Measurements from ENCODE around the gene UBA5.
A peak's percentile ranks its signal among the peaks of the same experiment; 100 is the strongest.
"Not testable (repeated sequence)": the region's sequence is repeated elsewhere in the genome, so short reads cannot be mapped to it uniquely, and the experiment has no call there.

UBA5 gene

DNA sequence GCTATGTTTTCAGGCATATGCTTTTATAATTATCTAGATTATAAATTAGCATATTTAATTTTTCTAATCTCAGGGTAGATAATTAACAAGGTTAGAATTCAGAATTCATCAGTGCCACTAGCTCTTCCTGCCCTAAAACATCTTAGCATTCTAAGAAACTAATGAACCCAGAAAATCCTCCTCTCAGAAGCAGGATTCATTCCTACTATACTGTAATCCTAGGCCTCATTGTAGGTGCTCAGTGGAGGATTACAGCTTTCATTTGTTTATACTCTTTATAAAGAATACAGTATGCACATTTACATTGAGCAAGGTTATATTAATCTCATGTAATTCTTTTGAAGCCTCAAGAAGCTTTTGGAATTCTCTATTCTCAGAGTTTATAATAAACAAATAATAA lies 21.4 kb upstream of the UBA5 start:
- no peak overlapping the region for H3K4me3 ChIP-seq (ENCODE audit: low read depth, low read length)
- no peaks in the 10 kb centered on the region for H3K36me3 ChIP-seq (ENCODE audit: control insufficient read depth, insufficient read depth, low read length)
- H3K27me3 ChIP-seq (ENCODE audit: control insufficient read depth, insufficient read depth, low read length) = no peaks in the 10 kb centered on the region
- H3K79me2 ChIP-seq = no peaks in the 10 kb centered on the region
- no peak overlapping the region for H3K4me2 ChIP-seq (ENCODE audit: low read length)
- TF ChIP-seq CTCF (IDR thresholded peaks at IDR 0.05) = no peak
- no peak overlapping the region for H2AFZ ChIP-seq
- H3K9me3 ChIP-seq (ENCODE audit: control insufficient read depth, low read length) = no peaks in the 10 kb centered on the region
- H3K9ac ChIP-seq = no peak overlapping the region
- no peaks in the 10 kb centered on the region for H3K4me1 ChIP-seq
- no peak overlapping the region for H3K27ac ChIP-seq

- not testable (repeated sequence) for H3K4me2 ChIP-seq (ENCODE audit: low read length); H3K4me1 ChIP-seq; H3K36me3 ChIP-seq (ENCODE audit: control insufficient read depth, insufficient read depth, low read length); H3K9me3 ChIP-seq (ENCODE audit: control insufficient read depth, low read length); H3K4me3 ChIP-seq (ENCODE audit: low read depth, low read length); H3K27ac ChIP-seq; H3K79me2 ChIP-seq; H3K9ac ChIP-seq; H2AFZ ChIP-seq; H3K27me3 ChIP-seq (ENCODE audit: control insufficient read depth, insufficient read depth, low read length)
Measured at GRCh38 chr3:132641427-132641826, 18.7 kb upstream of the UBA5 start.

DNA sequence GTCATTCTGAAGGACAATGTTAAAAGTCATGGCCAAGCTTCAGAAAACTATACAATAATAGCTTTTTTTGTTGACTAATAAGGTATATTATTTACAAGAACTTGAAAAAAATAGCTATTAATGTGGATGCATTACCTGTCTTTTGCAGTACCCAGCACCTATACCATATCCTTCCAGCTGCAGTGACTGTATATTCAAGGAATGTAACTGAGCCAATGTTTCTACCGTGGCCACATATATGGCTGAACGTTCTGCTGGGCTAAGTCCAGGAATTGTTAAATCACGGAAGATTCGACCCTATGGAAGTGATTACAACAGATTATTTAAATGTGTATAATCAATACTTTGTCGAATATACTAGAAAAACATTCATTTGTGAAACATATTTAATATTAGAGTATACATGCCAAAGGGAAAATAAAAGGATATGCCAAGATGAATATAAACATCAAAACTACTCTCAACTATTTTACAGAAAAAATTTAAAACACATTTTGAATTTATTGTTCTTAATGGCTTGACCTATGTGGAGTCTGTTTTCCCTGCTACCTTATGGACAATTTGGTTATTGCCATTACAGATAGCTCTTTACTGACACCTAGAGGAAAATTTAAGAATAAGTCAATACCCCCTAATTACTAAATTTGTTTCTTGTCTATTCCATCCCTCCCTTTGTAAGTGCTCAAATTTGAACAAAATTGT lies 18.1 kb upstream of the UBA5 start:
- no peak overlapping the region for H3K4me3 ChIP-seq (ENCODE audit: low read depth, low read length)
- no peaks in the 10 kb centered on the region for H3K27me3 ChIP-seq (ENCODE audit: control insufficient read depth, insufficient read depth, low read length)
- H3K27ac ChIP-seq = no peak overlapping the region
- H3K79me2 ChIP-seq = no peaks in the 10 kb centered on the region
- peak; percentile 62 for TF ChIP-seq CTCF (IDR thresholded peaks at IDR 0.05)
- H3K36me3 ChIP-seq (ENCODE audit: control insufficient read depth, insufficient read depth, low read length) = no peaks in the 10 kb centered on the region
- no peak overlapping the region for H3K4me2 ChIP-seq (ENCODE audit: low read length)
- H2AFZ ChIP-seq = no peak overlapping the region
- H3K9me3 ChIP-seq (ENCODE audit: control insufficient read depth, low read length) = no peaks in the 10 kb centered on the region
- no peaks in the 10 kb centered on the region for H3K4me1 ChIP-seq
- no peak overlapping the region for H3K9ac ChIP-seq

GRCh38 chr3:132642539-132642847 lies 17.6 kb upstream of the UBA5 start:
- Histone ChIP-seq H3K4me3 (ENCODE audit: low read depth, low read length) (no peak overlapping the region), H3K27ac (no peak overlapping the region), H2AFZ (no peak overlapping the region), H3K9ac (no peak overlapping the region), H3K9me3 (ENCODE audit: control insufficient read depth, low read length) (no peaks in the 10 kb centered on the region), H3K79me2 (no peaks in the 10 kb centered on the region), H3K4me2 (ENCODE audit: low read length) (no peak overlapping the region), H3K36me3 (ENCODE audit: control insufficient read depth, insufficient read depth, low read length) (no peaks in the 10 kb centered on the region), H3K4me1 (no peaks in the 10 kb centered on the region), H3K27me3 (ENCODE audit: control insufficient read depth, insufficient read depth, low read length) (no peaks in the 10 kb centered on the region)
- no peak for TF ChIP-seq CTCF (IDR thresholded peaks at IDR 0.05)

DNA sequence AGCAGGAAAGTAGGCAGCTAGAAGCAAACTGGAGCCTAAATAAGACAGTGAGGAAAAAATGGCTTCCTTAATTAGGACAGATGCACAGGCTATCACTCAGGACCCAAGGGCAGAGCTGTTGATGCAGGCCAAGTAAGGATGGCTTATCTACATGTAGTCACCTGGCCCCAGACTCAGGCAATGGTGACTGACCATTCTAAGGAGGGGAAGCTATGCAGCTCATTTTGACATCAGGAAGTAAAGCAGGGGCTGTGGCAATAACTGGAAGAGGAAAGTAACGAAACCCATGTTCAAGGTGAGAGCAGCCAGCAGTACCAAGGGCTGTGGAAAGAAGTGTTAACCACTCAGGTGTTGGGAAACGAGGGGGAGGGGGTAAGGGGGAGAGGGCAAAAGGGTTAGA lies 16.8 kb upstream of the UBA5 start:
- Histone ChIP-seq H3K4me2 (ENCODE audit: low read length) (no peak overlapping the region), H3K9me3 (ENCODE audit: control insufficient read depth, low read length) (no peaks in the 10 kb centered on the region), H3K9ac (no peak overlapping the region), H3K79me2 (no peaks in the 10 kb centered on the region), H3K27ac (no peak overlapping the region), H3K4me3 (ENCODE audit: low read depth, low read length) (no peak overlapping the region), H3K4me1 (no peaks in the 10 kb centered on the region), H3K27me3 (ENCODE audit: control insufficient read depth, insufficient read depth, low read length) (no peaks in the 10 kb centered on the region), H2AFZ (no peak overlapping the region), H3K36me3 (ENCODE audit: control insufficient read depth, insufficient read depth, low read length) (no peaks in the 10 kb centered on the region)
- TF ChIP-seq CTCF (IDR thresholded peaks at IDR 0.05) = no peak
